Spleen (tissue), 7 donors: ENCODE measurements around the gene PPP1R9A.

ENCODE experiments used
- CTCF ChIP-seq, 11 experiments: fragments of 200-600 bp in 7 of 11; fragments of 450-650 bp in 4 of 11; sonication (generic) in 4 of 11; IDR thresholded peaks in 8 of 11; conservative IDR thresholded peaks in 3 of 11; 1 replicate in 7 of 11; 2 replicates in 4 of 11; pipeline versions ENCODE4 v1.4.0 to v1.8.0; 2016 to 2021; ENCODE audit warnings: antibody characterized with exemption in 11 of 11, inconsistent platforms in 4 of 11, mild to moderate bottlenecking in 1 of 11
- POLR2A ChIP-seq, 3 donors: fragments of 450-650 bp; IDR thresholded peaks; one replicate each; pipeline ENCODE4 v1.5.1; 2017; ENCODE audit warnings: antibody characterized with exemption in 3 of 3, mild to moderate bottlenecking in 1 of 3
- donor health status: DM: no; HTN: no; CAD: no; lungs with moderate emphysema.
- donor health status: DM: no; HTN: no; CAD: no.
- donor health status: DM: no; HTN: no; CAD: no.

- TF ChIP-seq POLR2A (IDR thresholded peaks at IDR 0.05) (no peak), CTCF (IDR thresholded peaks at IDR 0.05 in 8 of 11, conservative IDR thresholded peaks at IDR 0.05 in 3 of 11) (no peak)
Measured at GRCh38 chr7:95263785-95264362, 356.5 kb downstream of the PPP1R9A start.
